OCI-LY3 (cell line): ENCODE data around the gene SMYD2.

Experiments used
- H2AFZ ChIP-seq: fragments of 200-600, 300-600 bp; shearing (Covaris generic); 2 replicates; pipeline ENCODE4 v1.6.0; 2014; ENCODE audit warnings: antibody characterized with exemption, low read depth, low read length
- H3K27ac ChIP-seq: fragments of 200-600, 300-600 bp; sonication (generic); 2 replicates; pipeline ENCODE4 v1.5.1; 2014; ENCODE audit warnings: mild to moderate bottlenecking, low read length, moderate library complexity, mixed read lengths
- H3K27me3 ChIP-seq: fragments of 200-600, 300-600 bp; sonication (generic); 2 replicates; pipeline ENCODE4 v1.6.1; 2014; ENCODE audit warnings: low read depth, low read length, mixed read lengths
- H3K36me3 ChIP-seq: fragments of 200-600, 300-600 bp; sonication (generic); replicated peaks from 2 replicates; pipeline ENCODE3; 2014; ENCODE audit warnings: low read depth, low read length, mixed read lengths
- H3K4me1 ChIP-seq: fragments of 300-600, 200-600 bp; sonication (generic); 2 replicates; pipeline ENCODE4 v1.6.1; 2014; ENCODE audit warnings: low read length, mixed read lengths
- H3K4me2 ChIP-seq: fragments of 200-600, 300-600 bp; sonication (generic); 2 replicates; pipeline ENCODE4 v1.6.1; 2014; ENCODE audit warnings: low read length, mixed read lengths
- H3K4me3 ChIP-seq: fragments of 300-600, 200-600 bp; sonication (generic); 2 replicates; pipeline ENCODE4 v1.5.1; 2014; ENCODE audit warnings: antibody characterized with exemption, mild to moderate bottlenecking, low read length, moderate library complexity
- H3K79me2 ChIP-seq: fragments of 300-600, 200-600 bp; shearing (Covaris generic); 2 replicates; pipeline ENCODE4 v1.6.1; 2014; ENCODE audit warnings: mild to moderate bottlenecking, low read length, mixed read lengths
- H3K9ac ChIP-seq: fragments of 300-600, 200-600 bp; shearing (Covaris generic); 2 replicates; pipeline ENCODE4 v1.6.0; 2014; ENCODE audit warnings: mild to moderate bottlenecking, low read length, moderate library complexity
- H3K9me3 ChIP-seq: fragments of 200-600, 300-600 bp; shearing (Covaris generic); 2 replicates; pipeline ENCODE4 v1.6.1; 2014; ENCODE audit warnings: low read length, mixed read lengths; ENCODE audit not compliant: insufficient read depth
- H4K20me1 ChIP-seq: fragments of 200-600, 300-600 bp; sonication (generic); 2 replicates; pipeline ENCODE4 v1.6.1; 2016; ENCODE audit warnings: low read length, mixed read lengths; ENCODE audit not compliant: insufficient read depth
- EZH2phosphoT487 ChIP-seq: fragments of 200-600 bp; shearing (Covaris generic); IDR thresholded peaks from 2 replicates; pipeline ENCODE4 v1.6.1; 2018; ENCODE audit warnings: antibody characterized with exemption, mixed run types, low read depth
- TF ChIP-seq, protein P1 (sequence below): fragments of 200-600, 300-600 bp; sonication (generic); IDR thresholded peaks from 2 replicates; pipeline ENCODE4 v1.5.1; 2014; ENCODE audit warnings: antibody characterized with exemption, low read length, low read depth

The SMYD2 gene

DNA sequence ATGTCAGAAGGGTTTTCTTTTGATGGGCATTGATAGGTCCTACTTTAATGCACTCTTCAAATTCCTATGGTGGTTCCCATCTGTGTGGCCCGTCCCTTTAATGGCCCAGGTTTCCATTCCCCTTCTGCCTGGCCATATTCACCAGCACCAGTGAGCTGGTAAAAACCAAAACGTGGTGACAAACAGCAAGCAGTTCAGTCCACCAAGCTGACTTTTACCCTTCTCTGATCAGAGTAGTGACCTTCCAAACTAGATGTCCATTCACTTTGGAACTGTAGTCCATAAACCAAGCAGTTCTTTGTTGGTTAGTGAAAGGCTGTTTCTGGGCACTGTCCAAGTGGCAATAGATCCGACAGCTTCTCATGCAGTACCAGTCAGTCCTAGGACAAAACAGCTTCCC is 60.5 kb downstream of the SMYD2 start:
- H3K9me3 ChIP-seq: no peaks in the 10 kb centered on the region
- H3K4me2 ChIP-seq: no peak overlapping the region
- peaks cover 19% of the 10 kb centered on the region for H3K4me1 ChIP-seq
- H3K79me2 ChIP-seq: no peaks in the 10 kb centered on the region
- no peak for TF ChIP-seq EZH2phosphoT487
- TF ChIP-seq, protein P1, sequence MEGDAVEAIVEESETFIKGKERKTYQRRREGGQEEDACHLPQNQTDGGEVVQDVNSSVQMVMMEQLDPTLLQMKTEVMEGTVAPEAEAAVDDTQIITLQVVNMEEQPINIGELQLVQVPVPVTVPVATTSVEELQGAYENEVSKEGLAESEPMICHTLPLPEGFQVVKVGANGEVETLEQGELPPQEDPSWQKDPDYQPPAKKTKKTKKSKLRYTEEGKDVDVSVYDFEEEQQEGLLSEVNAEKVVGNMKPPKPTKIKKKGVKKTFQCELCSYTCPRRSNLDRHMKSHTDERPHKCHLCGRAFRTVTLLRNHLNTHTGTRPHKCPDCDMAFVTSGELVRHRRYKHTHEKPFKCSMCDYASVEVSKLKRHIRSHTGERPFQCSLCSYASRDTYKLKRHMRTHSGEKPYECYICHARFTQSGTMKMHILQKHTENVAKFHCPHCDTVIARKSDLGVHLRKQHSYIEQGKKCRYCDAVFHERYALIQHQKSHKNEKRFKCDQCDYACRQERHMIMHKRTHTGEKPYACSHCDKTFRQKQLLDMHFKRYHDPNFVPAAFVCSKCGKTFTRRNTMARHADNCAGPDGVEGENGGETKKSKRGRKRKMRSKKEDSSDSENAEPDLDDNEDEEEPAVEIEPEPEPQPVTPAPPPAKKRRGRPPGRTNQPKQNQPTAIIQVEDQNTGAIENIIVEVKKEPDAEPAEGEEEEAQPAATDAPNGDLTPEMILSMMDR: no peak
- no peak overlapping the region for H3K9ac ChIP-seq
- H3K36me3 ChIP-seq: peaks cover 33% of the 10 kb centered on the region
- peaks cover 4% of the 10 kb centered on the region for H4K20me1 ChIP-seq
- H2AFZ ChIP-seq: no peak overlapping the region
- H3K4me3 ChIP-seq: no peak overlapping the region
- H3K27ac ChIP-seq: no peak overlapping the region
- H3K27me3 ChIP-seq: no peaks in the 10 kb centered on the region

DNA sequence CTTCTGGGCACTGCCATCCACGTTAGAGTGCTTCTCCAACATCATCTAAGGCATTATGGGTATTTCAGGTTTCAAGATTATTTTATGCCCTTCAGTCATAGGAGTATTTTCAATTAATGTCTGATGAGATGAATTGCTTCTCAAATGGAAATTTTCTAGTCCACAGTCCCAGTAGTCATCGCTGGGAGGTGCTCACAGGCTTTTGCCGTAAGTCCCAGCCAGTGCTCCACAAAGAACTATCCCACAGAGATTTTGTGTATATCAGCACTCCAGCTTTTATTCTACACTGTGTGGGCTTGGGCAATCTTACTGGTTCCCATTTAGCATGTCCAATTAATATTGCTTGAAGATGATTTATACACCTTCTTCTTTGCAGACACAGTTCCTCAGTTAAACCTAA is 61.0 kb downstream of the SMYD2 start:
- Histone ChIP-seq H3K4me3 (no peak overlapping the region), H2AFZ (no peak overlapping the region), H4K20me1 (peaks cover 4% of the 10 kb centered on the region), H3K4me1 (peaks cover 14% of the 10 kb centered on the region), H3K9ac (no peak overlapping the region), H3K9me3 (no peaks in the 10 kb centered on the region), H3K79me2 (no peaks in the 10 kb centered on the region), H3K27ac (no peak overlapping the region), H3K4me2 (no peak overlapping the region), H3K27me3 (no peaks in the 10 kb centered on the region), H3K36me3 (peaks cover 29% of the 10 kb centered on the region)
- TF ChIP-seq EZH2phosphoT487: no peak
- TF ChIP-seq, protein P1: no peak

DNA sequence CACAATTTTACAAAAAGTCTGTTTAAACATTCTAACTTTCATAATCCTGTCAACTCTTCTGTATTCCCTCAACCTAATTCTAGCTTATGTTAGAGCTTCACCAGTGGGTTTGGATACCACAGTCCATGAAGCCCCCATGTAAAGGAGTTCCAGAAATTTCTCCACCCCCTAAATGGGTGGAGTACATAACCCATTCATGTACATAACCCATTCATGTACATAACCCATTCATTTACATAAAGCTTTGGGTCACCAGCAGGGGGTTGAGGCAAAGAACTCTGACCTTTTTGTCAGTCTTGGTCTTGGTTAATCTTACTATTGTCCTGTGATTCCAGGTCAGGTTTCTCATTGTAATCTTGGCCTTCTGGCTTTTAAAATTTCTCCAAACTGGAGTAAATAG is 61.6 kb downstream of the SMYD2 start:
- H3K9ac ChIP-seq: no peak overlapping the region
- TF ChIP-seq, protein P1: no peak
- H3K4me1 ChIP-seq: peaks cover 8% of the 10 kb centered on the region
- no peaks in the 10 kb centered on the region for H3K27me3 ChIP-seq
- no peak overlapping the region for H2AFZ ChIP-seq
- no peaks in the 10 kb centered on the region for H3K9me3 ChIP-seq
- peaks cover 28% of the 10 kb centered on the region for H3K36me3 ChIP-seq
- H4K20me1 ChIP-seq: peaks cover 4% of the 10 kb centered on the region
- no peak overlapping the region for H3K4me3 ChIP-seq
- no peak overlapping the region for H3K4me2 ChIP-seq
- no peaks in the 10 kb centered on the region for H3K79me2 ChIP-seq
- H3K27ac ChIP-seq: no peak overlapping the region

DNA sequence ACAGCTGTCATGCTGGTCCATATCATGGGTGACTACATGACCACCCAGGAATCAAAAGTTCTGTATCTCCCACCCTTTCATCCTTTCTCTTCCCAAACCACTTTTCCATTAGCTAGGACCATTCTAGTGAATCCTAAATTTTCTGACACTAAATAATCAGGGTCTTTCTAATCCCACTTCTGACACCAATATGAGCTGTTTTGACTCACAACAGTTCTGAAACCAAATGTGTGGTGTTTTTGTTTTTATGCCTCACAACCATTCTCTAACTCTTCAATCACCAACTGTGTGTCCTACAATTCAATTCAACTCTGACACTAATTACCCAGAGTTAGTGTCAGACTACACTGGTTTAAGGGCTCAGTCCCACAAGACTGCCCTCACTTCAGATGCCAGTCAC is 63.9 kb downstream of the SMYD2 start:
- H3K4me2 ChIP-seq: no peak overlapping the region
- H3K9me3 ChIP-seq: no peaks in the 10 kb centered on the region
- no peaks in the 10 kb centered on the region for H4K20me1 ChIP-seq
- no peak overlapping the region for H3K9ac ChIP-seq
- H3K27me3 ChIP-seq: no peaks in the 10 kb centered on the region
- H3K79me2 ChIP-seq: no peaks in the 10 kb centered on the region
- no peaks in the 10 kb centered on the region for H3K4me1 ChIP-seq
- peaks cover 17% of the 10 kb centered on the region for H3K36me3 ChIP-seq
- TF ChIP-seq, protein P1: no peak
- TF ChIP-seq EZH2phosphoT487: no peak
- H2AFZ ChIP-seq: no peak overlapping the region
- H3K4me3 ChIP-seq: no peak overlapping the region
- no peak overlapping the region for H3K27ac ChIP-seq
